ENCODE measurements around the gene NCLN.

Gene NCLN

GRCh38 chr19:3154957-3155736, 30.6 kb upstream of the NCLN start:
- peaks cover 9% of the 10 kb centered on the region for H3K4me1 ChIP-seq (ENCODE audit: insufficient read depth, poor library complexity, severe bottlenecking)
- peak overlapping the region; percentile 93 for H3K27ac ChIP-seq (ENCODE audit: poor library complexity, severe bottlenecking)
- DNase-seq (ENCODE audit: low spot score) (peak; percentile 97), ATAC-seq (ENCODE audit: low read depth) (peak; percentile 95)
- H3K4me3 ChIP-seq (ENCODE audit: severe bottlenecking): no peak overlapping the region
- peaks cover 71% of the 10 kb centered on the region for H3K36me3 ChIP-seq (ENCODE audit: low read depth)
- H3K9me3 ChIP-seq (ENCODE audit: severe bottlenecking): no peaks in the 10 kb centered on the region
- H3K27me3 ChIP-seq (ENCODE audit: insufficient read depth, poor library complexity, severe bottlenecking): no peaks in the 10 kb centered on the region
- TF ChIP-seq, protein P1, sequence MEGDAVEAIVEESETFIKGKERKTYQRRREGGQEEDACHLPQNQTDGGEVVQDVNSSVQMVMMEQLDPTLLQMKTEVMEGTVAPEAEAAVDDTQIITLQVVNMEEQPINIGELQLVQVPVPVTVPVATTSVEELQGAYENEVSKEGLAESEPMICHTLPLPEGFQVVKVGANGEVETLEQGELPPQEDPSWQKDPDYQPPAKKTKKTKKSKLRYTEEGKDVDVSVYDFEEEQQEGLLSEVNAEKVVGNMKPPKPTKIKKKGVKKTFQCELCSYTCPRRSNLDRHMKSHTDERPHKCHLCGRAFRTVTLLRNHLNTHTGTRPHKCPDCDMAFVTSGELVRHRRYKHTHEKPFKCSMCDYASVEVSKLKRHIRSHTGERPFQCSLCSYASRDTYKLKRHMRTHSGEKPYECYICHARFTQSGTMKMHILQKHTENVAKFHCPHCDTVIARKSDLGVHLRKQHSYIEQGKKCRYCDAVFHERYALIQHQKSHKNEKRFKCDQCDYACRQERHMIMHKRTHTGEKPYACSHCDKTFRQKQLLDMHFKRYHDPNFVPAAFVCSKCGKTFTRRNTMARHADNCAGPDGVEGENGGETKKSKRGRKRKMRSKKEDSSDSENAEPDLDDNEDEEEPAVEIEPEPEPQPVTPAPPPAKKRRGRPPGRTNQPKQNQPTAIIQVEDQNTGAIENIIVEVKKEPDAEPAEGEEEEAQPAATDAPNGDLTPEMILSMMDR (IDR thresholded peaks at IDR 0.05; ENCODE audit: poor library complexity, severe bottlenecking): peak; percentile 5

GRCh38 chr19:3157096-3157845, 28.5 kb upstream of the NCLN start:
- H3K4me1 ChIP-seq (ENCODE audit: insufficient read depth, poor library complexity, severe bottlenecking): peaks cover 18% of the 10 kb centered on the region
- DNase-seq (ENCODE audit: low spot score) (no peak), ATAC-seq (ENCODE audit: low read depth) (no peak)
- TF ChIP-seq, protein P1 (IDR thresholded peaks at IDR 0.05; ENCODE audit: poor library complexity, severe bottlenecking): no peak
- peaks cover 75% of the 10 kb centered on the region for H3K36me3 ChIP-seq (ENCODE audit: low read depth)
- H3K4me3 ChIP-seq (ENCODE audit: severe bottlenecking): no peak overlapping the region
- no peaks in the 10 kb centered on the region for H3K27me3 ChIP-seq (ENCODE audit: insufficient read depth, poor library complexity, severe bottlenecking)
- H3K9me3 ChIP-seq (ENCODE audit: severe bottlenecking): no peaks in the 10 kb centered on the region
- H3K27ac ChIP-seq (ENCODE audit: poor library complexity, severe bottlenecking): no peak overlapping the region

DNA sequence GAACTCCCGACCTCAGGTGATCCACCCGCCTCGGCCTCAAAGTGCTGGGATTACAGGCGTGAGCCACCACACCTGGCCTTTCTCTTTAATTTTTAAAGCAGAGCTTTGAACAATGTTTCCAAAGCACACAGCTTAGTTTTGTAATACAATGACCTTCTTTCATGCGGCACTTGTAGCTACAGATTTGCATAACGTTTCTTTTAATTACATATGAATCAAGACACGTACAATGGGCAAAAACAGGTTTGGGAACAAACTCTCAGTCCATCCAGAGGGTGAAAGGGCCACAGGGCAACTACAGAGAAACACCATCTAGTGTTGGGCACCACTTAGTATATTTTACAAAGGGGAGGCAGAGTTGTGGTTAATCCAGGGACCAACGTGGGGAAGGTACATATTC, 26.2 kb upstream of the NCLN start:
- ATAC-seq (ENCODE audit: low read depth): no peak
- DNase-seq (ENCODE audit: low spot score): no peak
- Histone ChIP-seq H3K36me3 (ENCODE audit: low read depth) (peaks cover 92% of the 10 kb centered on the region), H3K4me3 (ENCODE audit: severe bottlenecking) (no peak overlapping the region), H3K27ac (ENCODE audit: poor library complexity, severe bottlenecking) (peak overlapping the region; percentile 52), H3K4me1 (ENCODE audit: insufficient read depth, poor library complexity, severe bottlenecking) (peaks cover 16% of the 10 kb centered on the region), H3K9me3 (ENCODE audit: severe bottlenecking) (no peaks in the 10 kb centered on the region), H3K27me3 (ENCODE audit: insufficient read depth, poor library complexity, severe bottlenecking) (no peaks in the 10 kb centered on the region)
- TF ChIP-seq, protein P1 (IDR thresholded peaks at IDR 0.05; ENCODE audit: poor library complexity, severe bottlenecking): no peak

DNA sequence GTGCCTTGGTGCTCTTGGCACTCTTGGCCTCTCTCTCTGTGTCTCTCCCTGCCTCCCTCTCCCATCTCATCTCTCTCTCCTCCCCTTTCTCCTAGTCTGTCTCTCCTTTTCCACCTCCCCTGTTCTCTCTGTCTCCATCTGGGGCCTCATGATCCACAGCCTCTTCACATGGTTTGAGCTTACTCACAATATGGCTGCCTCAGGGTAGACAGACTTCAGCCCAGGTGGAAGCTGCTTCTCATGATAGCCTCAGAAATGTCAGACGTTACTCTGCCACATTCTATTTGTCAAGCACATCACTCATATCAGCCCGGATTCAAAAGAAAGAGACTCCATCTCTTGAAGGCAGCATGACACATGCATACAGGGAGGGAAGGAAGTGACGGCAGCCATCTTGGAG, 25.5 kb upstream of the NCLN start:
- DNase-seq (ENCODE audit: low spot score) (no peak), ATAC-seq (ENCODE audit: low read depth) (no peak)
- Histone ChIP-seq H3K27ac (ENCODE audit: poor library complexity, severe bottlenecking) (peak overlapping the region; percentile 52), H3K4me3 (ENCODE audit: severe bottlenecking) (no peak overlapping the region), H3K9me3 (ENCODE audit: severe bottlenecking) (no peaks in the 10 kb centered on the region), H3K27me3 (ENCODE audit: insufficient read depth, poor library complexity, severe bottlenecking) (no peaks in the 10 kb centered on the region), H3K4me1 (ENCODE audit: insufficient read depth, poor library complexity, severe bottlenecking) (peaks cover 12% of the 10 kb centered on the region), H3K36me3 (ENCODE audit: low read depth) (peaks cover 95% of the 10 kb centered on the region)
- TF ChIP-seq, protein P1 (IDR thresholded peaks at IDR 0.05; ENCODE audit: poor library complexity, severe bottlenecking): no peak

All from RWPE2 (cell line).